PC-3 (cell line): ENCODE measurements around the gene SLC17A8. TPM values are rescaled to one million over a fixed set of nuclear protein-coding genes. Genes with fewer than 3 reads are reported as not detected.

Experiments
- ATAC-seq: fragments of 200-7000 bp; cut with Tn5 transposase; 2 replicates; pipeline ENCODE4 v1.9.1; 2020; ENCODE audit warnings: mild to moderate bottlenecking, moderate library complexity
- BruUV-seq: library from RNA; stranded (reverse); fragments of 400-500 nt; replicated peaks from 2 replicates; lab custom pipeline; 2021; lab: Mats Ljungman, UMichigan
- CTCF ChIA-PET: fragments of 300-600 bp; sonication (Branson Sonifier 250); formaldehyde crosslinking; loops from one replicate; lab custom pipeline; 2022; ENCODE audit warnings: antibody characterized with exemption; lab: Charles Lee
- POLR2A ChIA-PET: fragments of 300-600 bp; sonication (Branson Sonifier 250); formaldehyde crosslinking; loops from one replicate; lab custom pipeline; 2022; ENCODE audit warnings: antibody characterized with exemption; ENCODE audit not compliant: unreplicated experiment; lab: Charles Lee
- DNase-seq: peaks from one replicate; pipeline ENCODE4 v3.0.0-alpha.2; 2015
- H2AFZ ChIP-seq: fragments of 300-600 bp; sonication (generic); 2 replicates; pipeline ENCODE4 v1.6.0; 2016; ENCODE audit warnings: antibody characterized with exemption, low read length
- H3F3A ChIP-seq: fragments of 300-600 bp; sonication (generic); one replicate; pipeline ENCODE4 v1.6.0; 2017; ENCODE audit warnings: antibody characterized with exemption, low read length, control low read depth, mild to moderate bottlenecking; ENCODE audit not compliant: unreplicated experiment
- H3K27ac ChIP-seq: fragments of 300-600 bp; sonication (generic); 2 replicates; pipeline ENCODE4 v1.5.1; 2016; ENCODE audit warnings: mild to moderate bottlenecking, low read length
- H3K27me3 ChIP-seq: fragments of 300-600 bp; sonication (generic); 2 replicates; pipeline ENCODE4 v1.6.1; 2016; ENCODE audit warnings: low read length, mixed read lengths
- H3K36me3 ChIP-seq: fragments of 300-600 bp; sonication (generic); 2 replicates; pipeline ENCODE4 v1.6.1; 2016; ENCODE audit warnings: low read depth, mixed run types, low read length, mixed read lengths
- H3K4me1 ChIP-seq: fragments of 300-600 bp; sonication (generic); 2 replicates; pipeline ENCODE4 v1.5.1; 2016; ENCODE audit warnings: low read length; ENCODE audit not compliant: insufficient read depth
- H3K4me2 ChIP-seq: fragments of 300-600 bp; sonication (generic); 2 replicates; pipeline ENCODE4 v1.6.0; 2016; ENCODE audit warnings: low read length
- H3K4me3 ChIP-seq: fragments of 300-600 bp; sonication (generic); 2 replicates; pipeline ENCODE4 v1.5.1; 2016; ENCODE audit warnings: mild to moderate bottlenecking, low read length, mixed read lengths
- H3K79me2 ChIP-seq: fragments of 300-600 bp; sonication (generic); 2 replicates; pipeline ENCODE4 v1.6.1; 2017; ENCODE audit warnings: low read length, mixed read lengths
- H3K9ac ChIP-seq: fragments of 300-600 bp; sonication (generic); 2 replicates; pipeline ENCODE4 v1.6.0; 2016; ENCODE audit warnings: mild to moderate bottlenecking, low read length
- H3K9me2 ChIP-seq: fragments of 300-600 bp; sonication (generic); replicated peaks from 2 replicates; pipeline ENCODE4 v1.6.1; 2016; ENCODE audit warnings: mixed run types, low read length, mixed read lengths
- H3K9me3 ChIP-seq: fragments of 300-600 bp; sonication (generic); 2 replicates; pipeline ENCODE4 v1.6.1; 2016; ENCODE audit warnings: low read length, mixed read lengths
- H4K20me1 ChIP-seq: fragments of 300-600 bp; sonication (generic); 2 replicates; pipeline ENCODE4 v1.6.1; 2016; ENCODE audit warnings: low read length, mixed read lengths
- CTCF ChIP-seq: fragments of 300-600 bp; sonication (generic); conservative IDR thresholded peaks from 2 replicates; pipeline ENCODE4 v1.5.1; 2017; ENCODE audit warnings: antibody characterized with exemption, low read depth, mild to moderate bottlenecking, low read length
- EZH2 ChIP-seq: fragments of 300-600 bp; sonication (generic); IDR thresholded peaks from one replicate; pipeline ENCODE4 v1.6.1; 2017; ENCODE audit warnings: antibody characterized with exemption, mild to moderate bottlenecking, low read length; ENCODE audit not compliant: unreplicated experiment
- EZH2phosphoT487 ChIP-seq: fragments of 300-600 bp; sonication (generic); IDR thresholded peaks from 2 replicates; pipeline ENCODE4 v1.6.1; 2018; ENCODE audit warnings: mild to moderate bottlenecking, antibody characterized with exemption, low read length, borderline replicate concordance
- intact Hi-C: fragments of 100-400 bp; cut with micrococcal nuclease; formaldehyde crosslinking; loops from 2 replicates; pipeline ENCODE4 v1.9.0; 2023
- total RNA-seq: library from RNA; depleted of rRNA; stranded (reverse); fragments of >200 nt; gene quantifications from 2 replicates; pipeline ENCODE4 v1.2.3, GENCODE V29; 2014

SLC17A8 gene
- total RNA-seq, 1 experiment from 2014 or later, result not detected

DNA sequence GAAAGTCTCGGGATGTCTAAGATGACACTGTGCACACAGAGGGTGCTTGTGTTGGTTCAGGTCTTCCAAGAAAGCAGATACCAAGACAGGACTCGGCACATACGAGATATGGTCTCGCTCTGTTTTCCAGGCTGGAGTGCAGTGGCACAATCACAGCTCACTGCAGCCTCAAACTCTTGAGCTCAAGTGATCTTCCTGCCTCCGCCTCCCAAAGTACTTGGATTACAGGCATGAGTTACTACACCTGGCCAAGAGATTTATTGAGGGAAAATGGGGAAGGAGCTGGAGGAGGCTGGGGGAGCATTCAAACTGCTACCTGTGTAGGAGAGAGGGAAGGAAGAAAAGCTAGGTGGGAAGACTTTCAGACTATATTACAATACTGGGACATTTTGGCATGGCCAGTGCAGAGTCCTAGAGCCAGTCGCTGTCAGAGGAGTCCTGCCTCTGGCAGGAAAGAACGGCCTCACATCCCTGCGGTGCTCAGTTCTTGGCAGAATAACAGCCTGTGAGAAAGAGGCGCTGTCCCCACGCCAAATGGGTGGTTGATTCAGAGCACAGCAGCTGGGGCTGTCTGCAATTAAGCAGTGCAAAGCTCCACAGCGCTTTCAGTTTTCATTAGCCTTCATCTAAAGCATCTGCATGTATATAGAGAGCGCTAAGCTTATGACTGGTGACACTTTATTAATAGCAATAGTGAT is 18.3 kb downstream of the SLC17A8 start:
- Histone ChIP-seq H3K27ac (no peak overlapping the region), H3F3A (no peaks in the 10 kb centered on the region), H2AFZ (no peak overlapping the region), H3K27me3 (peaks cover 21% of the 10 kb centered on the region), H3K4me2 (no peak overlapping the region), H3K9ac (no peak overlapping the region), H3K36me3 (no peaks in the 10 kb centered on the region), H3K4me3 (no peak overlapping the region), H3K9me2 (no peaks in the 10 kb centered on the region), H3K79me2 (no peaks in the 10 kb centered on the region), H3K9me3 (no peaks in the 10 kb centered on the region), H4K20me1 (no peaks in the 10 kb centered on the region), H3K4me1 (no peaks in the 10 kb centered on the region)
- CTCF ChIA-PET, result no interaction called here
- POLR2A ChIA-PET, result no interaction called here
- intact Hi-C loops, result no loop called here
- no TSS peak for BruUV-seq
- no peak for TF ChIP-seq EZH2phosphoT487
- no peak for TF ChIP-seq EZH2
- no peak for TF ChIP-seq CTCF
- ATAC-seq (peak; percentile 31), DNase-seq (no peak)

- TF ChIP-seq CTCF (no peak), EZH2phosphoT487 (no peak), EZH2 (no peak)
- Histone ChIP-seq H3K9ac (no peak overlapping the region), H3K27me3 (peaks cover 21% of the 10 kb centered on the region), H3K27ac (no peak overlapping the region), H3F3A (no peaks in the 10 kb centered on the region), H3K9me3 (no peaks in the 10 kb centered on the region), H3K4me3 (no peak overlapping the region), H3K4me1 (no peaks in the 10 kb centered on the region), H2AFZ (no peak overlapping the region), H3K9me2 (no peaks in the 10 kb centered on the region), H3K4me2 (no peak overlapping the region), H3K36me3 (no peaks in the 10 kb centered on the region), H3K79me2 (no peaks in the 10 kb centered on the region), H4K20me1 (no peaks in the 10 kb centered on the region)
- no peak for DNase-seq
- ChIA-PET CTCF (no interaction called here), POLR2A (no interaction called here)
- no TSS peak for BruUV-seq
- intact Hi-C loops, result no loop called here
- no peak for ATAC-seq
These were observed 19.3 kb downstream of the SLC17A8 start for GRCh38 chr12:100376161-100376560.

- CTCF ChIA-PET, result no interaction called here
These were observed 24.5 kb downstream of the SLC17A8 start for GRCh38 chr12:100381379-100381778.

More at GRCh38 chr12:100381379-100381778, 24.5 kb downstream of the SLC17A8 start:
- Histone ChIP-seq H3K9me3 (no peaks in the 10 kb centered on the region), H3K9ac (no peak overlapping the region), H3K79me2 (no peaks in the 10 kb centered on the region), H2AFZ (no peak overlapping the region), H3K4me3 (no peak overlapping the region), H3K4me1 (no peaks in the 10 kb centered on the region), H3K36me3 (no peaks in the 10 kb centered on the region), H3K27me3 (peaks cover 13% of the 10 kb centered on the region; the same call in 1 of the 2 replicates), H4K20me1 (no peaks in the 10 kb centered on the region), H3K9me2 (no peaks in the 10 kb centered on the region), H3K4me2 (no peak overlapping the region), H3F3A (no peaks in the 10 kb centered on the region), H3K27ac (no peak overlapping the region)
- no TSS peak for BruUV-seq
- POLR2A ChIA-PET, result no interaction called here
- ATAC-seq, result no peak
- DNase-seq, result no peak
- intact Hi-C loops, result no loop called here
- TF ChIP-seq EZH2 (no peak), EZH2phosphoT487 (no peak), CTCF (no peak)
